T1000 (cell line): ENCODE data around the gene ITPR2.
"Not testable (repeated sequence)": the region's sequence is repeated elsewhere in the genome, so short reads cannot be mapped to it uniquely, and the experiment has no call there.

Experiments used
- DNase-seq: peaks from one replicate; lab custom pipeline; 2025; ENCODE audit warnings: mixed read lengths; lab: John Stamatoyannopoulos, UW

The ITPR2 gene

DNA sequence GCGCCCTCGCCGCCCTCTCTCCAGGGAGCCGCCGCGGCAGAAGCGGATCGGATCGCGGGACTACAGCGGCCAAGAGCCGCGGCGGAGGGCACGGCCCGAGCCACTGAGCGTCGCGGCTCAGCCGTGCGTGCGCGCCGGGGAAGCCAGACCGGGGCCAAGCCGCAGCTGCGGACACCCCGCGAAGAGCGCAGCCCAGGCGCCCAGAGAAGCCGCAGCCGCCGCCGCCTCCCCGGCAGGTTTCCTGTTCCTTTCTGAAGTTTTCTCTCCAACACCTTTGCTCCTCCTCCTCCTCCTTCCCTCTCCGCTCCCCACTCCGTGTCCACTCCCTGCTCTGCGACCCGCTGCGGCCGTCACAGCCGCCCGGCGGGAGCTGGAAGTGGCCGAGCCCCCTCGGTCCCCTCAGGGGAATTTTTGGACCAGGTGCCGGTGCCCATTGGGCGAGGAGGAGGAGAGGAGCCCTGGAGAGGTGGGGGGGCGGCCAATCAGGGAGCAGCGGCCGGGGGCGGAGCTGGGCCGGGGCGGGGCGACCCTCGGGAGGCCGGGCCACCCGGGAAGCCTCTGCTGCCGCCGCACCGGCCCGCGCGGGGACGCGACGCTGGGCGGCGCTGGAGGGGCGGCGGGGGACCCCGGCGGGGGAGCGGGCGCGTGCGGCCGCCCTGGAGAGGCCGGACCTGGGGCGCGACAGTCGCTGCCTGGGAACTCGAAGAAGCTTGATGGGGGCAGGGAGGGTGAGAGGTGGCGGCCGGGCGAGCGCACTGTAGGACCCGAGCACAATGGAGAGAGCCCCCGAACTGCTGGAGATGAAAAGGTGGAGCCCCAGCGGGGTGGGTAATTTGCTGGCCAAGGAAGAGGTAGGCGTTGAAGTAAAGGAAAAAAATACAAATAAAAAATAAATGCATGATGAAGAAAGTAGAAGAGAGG, at the start of gene ITPR2:
Gene ITPR2, minus strand, starts transcription at position 373 of the 921 bp plus-strand sequence. CDS start 413 bp downstream, outside the sequence.
- peak; percentile 93 for DNase-seq

DNA sequence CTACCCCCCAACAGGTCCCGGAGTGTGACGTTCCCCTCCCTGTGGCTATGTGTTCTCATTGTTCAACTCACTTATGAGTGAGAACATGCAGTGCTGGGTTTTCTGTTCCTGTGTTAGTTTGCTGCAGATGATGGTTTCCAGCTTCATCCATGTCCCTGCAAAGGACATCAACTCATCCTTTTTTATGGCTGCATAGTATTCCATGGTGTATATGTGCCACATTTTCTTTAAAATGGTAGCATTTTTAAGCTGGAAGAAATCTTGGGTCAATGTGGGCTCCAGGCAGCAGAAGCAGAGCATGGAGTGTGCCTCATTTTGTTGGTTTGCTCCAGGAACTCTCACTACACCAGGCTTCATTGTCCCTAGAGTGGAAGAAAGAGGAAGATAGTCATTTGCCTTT, 47.6 kb upstream of the ITPR2 start:
- no peak for DNase-seq

DNA sequence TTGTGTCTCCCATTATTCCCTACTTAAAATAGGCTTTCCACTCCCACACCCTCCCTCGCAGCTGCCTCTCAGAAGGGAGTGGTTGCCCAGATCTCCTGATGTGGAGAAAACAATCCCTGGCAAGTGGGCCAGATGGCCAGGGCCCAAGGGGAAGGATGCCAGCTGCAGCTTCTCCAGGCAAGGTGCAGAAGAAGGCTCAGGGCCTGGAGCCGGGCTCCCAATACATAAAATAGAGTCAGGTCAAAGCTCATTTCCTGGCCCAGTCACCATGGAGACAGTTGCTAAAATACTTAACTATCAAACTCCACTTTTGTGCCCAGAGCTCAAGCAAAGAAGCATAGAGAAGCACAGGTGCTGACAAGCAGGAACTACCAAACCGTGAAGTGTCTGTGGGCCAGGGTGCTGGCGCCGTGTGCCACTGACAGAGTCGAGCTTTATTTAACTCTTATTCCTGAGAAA, 45.7 kb upstream of the ITPR2 start:
- no peak for DNase-seq

DNA sequence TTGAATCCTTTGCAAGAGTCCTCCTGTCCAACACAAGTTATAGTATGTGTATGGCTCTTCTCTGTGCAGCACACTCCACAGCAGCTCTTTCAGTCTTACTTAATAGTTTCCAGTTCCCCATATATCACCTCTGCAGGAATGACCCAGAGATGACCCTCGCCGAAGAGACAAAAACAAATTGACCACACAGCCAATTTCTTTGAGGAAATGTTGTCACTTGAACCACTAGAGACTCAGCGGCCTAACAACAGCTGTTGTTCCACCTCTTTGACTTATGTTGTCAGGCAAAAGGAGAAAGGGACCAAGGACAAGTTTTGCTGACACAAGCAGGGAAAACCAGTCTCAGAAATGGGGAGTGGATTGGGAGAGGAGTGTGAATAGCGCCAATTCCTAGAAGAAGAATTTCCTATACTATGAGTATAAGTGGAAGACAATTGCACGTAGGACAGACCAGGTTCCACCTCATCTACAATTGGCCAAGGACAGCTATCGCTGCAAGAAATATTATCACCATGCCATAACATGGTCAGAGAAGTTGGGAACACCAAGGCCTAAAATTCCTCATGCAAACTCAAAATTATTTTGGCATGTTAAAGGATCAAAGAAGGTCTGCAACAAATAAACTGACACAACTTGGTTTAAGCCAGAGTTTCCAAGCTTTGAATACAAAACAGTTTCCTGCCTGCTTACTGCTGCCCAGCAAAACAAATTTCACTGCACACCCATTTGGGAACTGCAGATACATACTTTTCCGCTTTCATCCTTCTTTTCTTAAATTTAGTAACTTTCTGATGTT, 41.7 kb upstream of the ITPR2 start:
- DNase-seq, result no peak

DNA sequence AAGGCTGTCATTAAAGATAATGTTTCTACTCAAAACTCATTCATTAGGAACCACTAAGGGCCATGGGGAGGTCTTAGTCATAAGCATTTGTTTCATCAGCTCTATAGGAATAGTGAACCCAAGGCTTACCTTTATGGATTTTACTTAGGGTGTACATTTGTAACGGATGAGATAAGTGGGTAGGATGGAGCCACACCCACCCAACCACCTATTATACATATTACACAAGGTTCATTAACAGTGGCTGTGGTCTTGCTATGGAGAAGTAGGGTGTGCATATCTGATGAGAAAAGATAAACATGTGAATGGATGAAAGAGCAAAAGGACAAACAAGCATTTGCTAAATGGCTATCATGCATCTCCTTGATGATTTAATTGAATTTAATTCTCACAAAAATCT, 39.6 kb upstream of the ITPR2 start:
- no peak for DNase-seq

DNA sequence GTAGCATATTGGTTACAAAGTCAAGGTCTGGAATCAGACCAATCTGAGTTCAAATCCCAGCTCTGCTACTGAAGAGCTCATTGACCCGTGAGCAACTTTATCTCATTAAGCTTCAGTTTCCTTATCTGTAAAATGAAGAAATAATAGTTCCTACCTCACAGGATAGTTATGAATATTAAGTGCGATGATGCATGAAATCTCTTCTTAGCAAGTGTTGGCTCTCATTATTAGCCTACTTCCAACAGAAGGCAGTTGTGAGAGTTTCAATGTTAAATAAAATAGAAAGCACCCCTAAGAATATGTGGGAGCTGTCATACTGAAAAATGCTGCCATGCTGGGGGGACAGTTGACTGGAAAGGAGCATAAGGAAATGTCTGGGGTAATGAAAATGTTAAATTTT, 39.0 kb upstream of the ITPR2 start:
- no peak for DNase-seq

DNA sequence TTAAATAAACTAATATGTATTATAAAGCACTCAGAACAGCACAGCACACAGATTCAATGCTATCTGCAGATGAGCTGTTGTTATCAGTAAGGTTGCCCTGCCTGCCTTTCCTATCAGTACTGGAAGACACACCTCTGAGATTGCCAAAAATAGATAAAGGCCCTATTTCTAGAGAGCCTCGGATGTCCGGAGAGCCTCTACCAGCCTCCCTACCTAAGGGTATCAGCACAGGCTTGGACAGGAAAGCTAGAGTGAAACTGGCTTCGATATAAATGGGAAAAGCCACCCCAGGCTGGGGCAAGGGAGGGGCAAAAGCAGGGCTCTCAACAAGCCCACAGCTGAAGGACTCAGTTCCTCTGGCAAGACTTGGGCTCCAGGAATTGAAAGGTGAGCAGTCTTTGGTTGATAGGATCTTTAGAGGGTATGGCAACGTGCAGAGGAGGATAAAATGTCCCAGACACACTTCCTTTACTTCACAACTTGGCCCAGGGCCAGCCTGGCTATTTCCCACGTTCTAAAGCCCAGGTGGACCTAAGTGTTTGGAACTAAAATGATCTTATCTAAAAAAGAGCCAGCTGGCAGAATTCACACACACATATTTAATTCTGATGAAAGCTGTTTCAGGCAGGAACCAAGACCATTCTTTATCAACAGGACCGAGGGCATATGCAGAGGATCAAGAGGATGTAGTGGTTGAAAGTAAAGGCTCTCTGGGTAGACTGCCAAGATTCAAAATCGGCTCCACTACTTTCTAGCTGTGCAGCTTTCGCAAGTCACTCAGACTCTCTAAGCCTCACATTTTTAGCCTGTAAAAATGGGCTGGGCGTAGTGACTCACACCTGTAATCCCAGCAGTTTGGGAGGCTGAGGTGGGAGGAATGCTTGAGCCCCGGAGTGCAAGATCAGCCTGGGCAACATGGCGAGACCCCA, 37.8 kb upstream of the ITPR2 start:
- DNase-seq, result no peak

DNA sequence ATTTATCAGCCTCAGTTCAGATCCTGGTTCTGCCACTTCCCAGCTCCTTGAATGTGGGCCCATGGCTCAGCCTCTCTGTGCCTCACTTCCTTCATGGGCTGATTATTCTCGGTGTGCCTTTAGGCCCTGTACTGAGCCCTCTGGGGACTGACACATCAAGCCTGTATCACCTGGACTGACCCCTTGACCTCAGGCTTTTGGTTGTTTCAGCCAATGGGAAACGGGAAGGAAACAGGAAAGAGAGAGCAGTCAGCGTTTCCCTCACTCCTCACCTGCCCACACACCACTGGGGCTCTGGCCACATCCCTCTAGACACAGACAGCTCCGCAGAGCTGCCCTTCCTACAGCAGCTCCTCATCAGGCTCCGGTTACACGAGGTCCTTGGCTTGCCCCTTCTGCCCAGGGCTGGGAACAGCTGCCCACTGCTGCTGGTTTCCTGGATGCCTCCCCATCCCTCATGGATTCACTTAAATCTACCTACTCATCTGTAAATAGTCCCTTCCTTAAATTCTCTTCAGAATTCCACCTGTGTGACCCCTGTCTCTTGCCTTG, 37.0 kb upstream of the ITPR2 start:
- no peak for DNase-seq

DNA sequence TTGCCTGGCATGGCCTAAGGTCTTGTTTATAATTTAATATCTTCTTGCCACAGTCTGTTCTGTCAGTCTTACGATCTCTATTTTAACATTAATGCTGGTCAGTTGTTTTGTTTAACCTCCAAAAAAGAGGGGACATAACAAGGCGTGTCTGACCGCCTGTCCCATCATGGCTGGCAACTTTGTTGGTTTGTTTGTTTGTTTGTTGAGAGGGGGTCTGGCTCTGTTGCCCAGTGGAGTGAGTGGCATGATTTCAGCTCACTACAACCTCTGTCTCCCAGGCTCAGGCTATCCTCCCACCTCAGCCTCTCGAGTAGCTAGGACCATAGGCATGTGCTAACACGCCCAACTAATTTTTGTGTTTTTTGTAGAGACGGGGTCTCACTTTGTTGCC, 36.1 kb upstream of the ITPR2 start:
- DNase-seq, result no peak

DNA sequence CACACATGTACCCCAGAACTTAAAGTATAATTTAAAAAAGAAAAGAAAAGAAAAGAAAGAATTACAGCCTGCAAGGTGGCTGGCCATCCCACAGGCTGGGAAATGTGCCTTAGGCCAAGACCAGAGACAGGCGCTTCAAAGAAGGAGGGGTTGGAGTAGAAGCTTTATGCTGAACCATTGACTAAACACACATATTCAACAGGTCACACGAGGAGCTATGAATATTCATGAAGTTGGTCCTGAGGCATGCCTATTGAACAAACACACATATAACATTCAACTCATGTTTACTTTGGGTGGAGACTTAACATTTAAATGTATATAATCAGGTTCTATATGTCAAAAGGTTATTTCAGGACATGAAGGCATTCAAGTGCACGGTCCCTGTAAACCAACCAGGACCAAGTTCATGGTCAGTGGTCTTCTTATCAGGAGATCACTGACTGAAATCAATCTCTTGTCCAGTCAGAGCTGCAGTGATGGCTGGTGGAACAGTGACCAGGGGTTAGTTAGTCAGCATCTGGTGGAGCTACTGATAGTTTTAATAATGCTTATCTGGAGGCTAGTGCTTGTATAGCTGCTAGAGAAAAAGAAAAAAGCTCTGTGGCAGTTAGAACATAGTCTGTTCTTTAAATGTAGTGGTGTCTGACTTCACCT, 35.6 kb upstream of the ITPR2 start:
- DNase-seq, result no peak

DNA sequence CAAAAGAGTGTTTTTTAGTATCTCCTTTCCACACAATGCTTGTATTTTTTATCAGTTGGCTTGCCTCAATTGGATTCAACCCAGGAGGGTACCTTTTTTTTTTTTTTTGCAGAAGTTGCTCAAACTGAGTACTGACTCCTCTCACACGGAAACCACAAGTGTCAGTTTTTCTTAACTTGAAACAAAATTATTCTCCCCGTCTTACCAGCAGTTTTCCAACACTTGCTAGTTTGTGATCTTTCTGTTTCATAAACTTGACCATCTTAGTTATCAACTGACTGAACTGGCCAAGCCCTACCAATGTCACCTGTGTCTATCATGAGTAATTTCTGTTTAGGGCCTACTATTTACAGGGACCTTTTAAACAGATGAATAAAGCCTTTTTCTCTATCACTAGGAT, 34.1 kb upstream of the ITPR2 start:
- no peak for DNase-seq

DNA sequence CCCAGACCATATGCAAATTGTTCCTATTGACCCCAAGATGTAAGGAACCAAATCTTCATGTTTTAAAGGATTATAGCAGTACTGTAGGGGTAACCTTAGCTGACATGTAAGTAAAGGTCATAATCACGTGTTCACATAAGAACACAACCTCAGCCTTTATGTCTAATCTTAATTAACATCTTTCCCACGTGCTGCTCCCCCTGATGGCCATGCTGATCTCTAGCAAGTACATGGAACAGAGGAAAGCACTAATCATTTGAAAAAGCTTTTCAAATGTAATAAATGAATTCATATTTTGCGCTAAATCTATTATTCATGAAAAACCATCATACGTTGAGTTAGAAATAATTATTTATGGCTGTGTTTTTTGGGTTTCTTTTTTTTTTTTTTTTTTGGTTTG, 30.5 kb upstream of the ITPR2 start:
- DNase-seq, result no peak

DNA sequence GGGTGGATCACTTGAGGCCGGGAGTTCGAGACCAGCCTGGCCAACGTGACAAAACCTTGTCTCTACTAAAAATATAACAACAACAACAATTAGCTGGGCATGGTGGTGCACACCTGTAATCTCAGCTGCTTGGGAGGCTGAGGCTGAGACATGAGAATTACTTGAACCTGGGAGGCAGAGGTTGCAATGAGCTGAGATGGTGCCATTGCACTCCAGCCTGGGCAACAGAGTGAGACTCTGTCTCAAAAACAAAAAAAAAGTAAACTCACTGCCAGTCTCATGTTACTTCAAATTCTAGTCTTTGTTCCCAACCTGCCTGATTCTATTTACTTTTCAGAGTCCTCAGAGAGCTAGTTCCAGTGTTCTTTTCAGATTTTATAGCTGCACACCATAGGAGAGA, 29.8 kb upstream of the ITPR2 start:
- DNase-seq, result not testable (repeated sequence)

DNA sequence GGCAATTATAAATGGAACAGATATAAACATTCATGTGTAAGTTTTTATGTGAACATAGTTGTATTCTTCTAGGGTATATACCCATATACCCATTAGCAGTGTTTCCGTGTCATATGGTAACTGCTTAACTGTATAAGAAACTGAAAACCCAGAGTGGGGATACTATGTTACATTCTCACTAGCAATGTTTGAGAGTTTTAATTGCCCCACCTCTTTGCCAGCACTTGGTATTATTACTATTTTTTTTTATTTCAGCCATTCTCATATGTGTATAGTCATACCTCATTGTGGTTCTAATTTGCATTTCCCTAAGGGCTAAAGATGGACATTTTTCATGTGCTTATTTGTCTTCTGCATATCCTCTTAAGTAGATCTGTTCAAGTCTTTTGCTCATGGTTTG, 28.7 kb upstream of the ITPR2 start:
- DNase-seq, result no peak

DNA sequence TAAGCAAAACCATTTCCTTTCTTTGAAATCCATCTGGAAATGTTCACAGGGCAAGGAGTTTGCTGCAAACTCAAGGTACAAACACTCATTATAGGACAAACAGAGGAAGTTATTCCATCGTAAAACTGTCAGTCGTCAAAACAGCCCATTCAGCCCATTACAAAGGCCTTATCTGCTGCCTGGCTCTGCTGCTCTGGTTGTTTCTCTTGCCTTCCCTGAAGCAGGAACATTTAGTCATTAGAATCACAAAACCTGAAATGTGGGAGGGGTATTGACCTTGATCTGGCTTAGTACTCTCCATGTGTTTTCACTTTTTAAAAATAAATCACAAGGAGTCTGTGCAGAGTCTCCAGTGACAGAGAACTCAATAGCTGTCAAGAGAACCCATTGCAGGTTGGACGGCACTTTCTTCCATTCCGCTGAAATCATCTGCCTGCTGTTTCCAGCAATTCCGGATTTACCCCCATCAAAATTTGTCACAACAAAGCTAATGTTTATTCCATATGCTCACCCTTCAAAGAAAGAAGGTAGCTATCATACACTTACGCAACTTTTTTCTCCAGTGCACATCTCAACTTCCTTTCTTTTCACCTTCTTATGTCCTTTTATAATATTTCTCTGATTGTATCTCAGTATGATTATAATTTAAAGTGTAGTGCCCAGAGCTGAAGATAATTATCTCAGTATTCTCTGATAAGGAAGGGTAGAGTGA, 24.6 kb upstream of the ITPR2 start:
- no peak for DNase-seq

DNA sequence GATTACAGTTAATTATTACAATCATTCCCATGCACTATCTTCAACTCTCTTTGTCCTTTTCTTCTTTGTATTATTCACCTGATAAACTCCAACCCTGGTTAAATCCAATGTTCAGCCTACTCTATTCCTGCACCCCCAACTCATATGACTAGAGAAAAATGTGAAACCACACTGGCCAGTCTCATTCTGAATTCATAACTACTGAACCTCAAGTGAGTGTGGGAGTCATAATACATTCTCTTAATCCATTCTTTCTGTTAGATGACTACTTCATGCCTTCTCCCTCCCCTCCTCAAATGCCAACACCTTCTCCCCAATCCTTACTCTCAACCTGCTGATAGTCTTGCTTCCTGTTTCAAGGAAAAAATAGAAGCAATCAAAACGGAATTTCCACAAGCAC, 22.3 kb upstream of the ITPR2 start:
- DNase-seq, result no peak

DNA sequence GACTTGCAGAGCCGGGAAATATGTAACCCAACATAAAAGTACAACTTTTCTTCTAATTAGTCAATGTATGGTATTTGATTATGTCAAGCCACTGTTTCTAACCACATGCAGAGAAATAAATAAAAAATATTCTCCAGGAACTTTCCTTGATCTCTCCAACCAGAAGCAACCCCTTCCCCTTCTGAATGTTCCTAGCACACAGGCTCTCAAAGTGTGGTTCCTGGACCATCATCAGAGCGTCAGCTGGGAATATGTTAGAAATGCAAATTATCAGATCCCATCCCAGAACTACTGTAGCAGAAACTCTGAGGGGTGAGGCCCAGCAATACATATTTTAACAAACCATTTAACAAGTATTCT, 21.0 kb upstream of the ITPR2 start:
- no peak for DNase-seq

DNA sequence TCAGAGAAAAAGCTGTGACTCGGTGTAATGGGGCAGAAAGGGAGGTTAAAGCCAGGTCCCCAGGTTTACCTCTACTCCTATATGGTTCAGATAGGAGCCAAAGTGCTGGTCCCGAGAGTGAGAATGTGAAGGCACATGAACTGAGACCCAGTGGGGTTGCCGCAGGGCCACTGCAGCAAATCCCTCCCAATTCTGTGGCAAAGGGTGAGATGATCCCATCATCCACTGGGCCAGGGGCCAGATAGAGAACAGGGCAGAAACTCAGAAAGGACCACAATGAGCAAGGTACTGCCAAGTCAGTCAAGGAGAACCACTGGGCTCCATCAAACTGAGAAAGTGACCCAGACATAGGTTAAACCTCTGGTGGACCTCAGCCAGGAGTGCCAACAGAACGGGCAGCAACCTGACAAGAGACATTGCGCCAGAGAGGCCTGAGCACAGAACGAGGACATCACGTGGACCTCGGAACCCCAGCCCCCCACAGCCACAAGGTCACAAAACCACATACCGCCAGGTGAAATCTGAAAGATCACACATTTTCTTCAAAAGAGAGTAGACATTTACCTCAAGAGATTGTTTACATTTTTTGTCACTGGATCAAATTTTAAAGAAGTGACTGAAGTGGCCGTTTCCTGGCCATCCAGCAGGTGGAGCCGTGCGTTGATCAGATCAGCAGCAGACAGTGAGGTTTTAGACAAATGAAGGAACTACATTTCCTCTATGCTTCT, 20.5 kb upstream of the ITPR2 start:
- DNase-seq, result peak; percentile 28

DNA sequence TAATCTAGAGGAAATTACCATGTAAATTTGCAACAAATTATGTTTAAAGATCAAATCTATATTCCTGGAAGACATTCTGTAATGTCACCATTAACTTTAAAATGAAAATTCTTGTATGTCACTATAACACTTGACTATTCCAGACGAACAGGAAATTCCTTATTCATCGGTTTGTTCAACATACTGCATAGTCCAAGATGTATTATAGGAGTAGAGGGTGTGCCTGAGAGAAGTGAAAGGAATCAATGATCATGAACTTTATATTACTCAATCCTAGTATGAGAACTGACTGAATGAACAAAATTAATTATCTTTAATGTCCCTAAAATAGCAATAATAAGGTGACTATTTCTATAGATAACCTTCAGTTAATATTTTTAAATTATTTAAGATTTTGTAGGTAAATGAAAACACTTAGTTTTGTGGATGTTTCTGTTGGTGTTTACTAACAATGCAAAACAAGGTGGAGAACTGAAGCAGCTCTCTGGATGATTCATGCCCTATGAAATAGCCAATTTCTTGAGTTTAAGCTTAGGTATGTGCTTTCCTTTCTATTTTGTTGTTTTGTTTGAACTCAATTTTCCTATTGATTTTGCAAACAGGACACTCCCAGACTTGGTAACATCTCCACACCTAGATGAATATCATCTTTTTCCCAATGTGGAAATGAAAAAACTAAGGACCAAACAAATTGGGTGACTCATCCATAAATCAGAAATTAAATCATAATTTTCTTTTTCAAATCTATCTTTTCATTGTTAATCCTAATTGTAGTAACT, 18.2 kb upstream of the ITPR2 start:
- DNase-seq, result no peak
